Panc1 (cell line): Measurements from ENCODE around the gene AHDC1. TPM values are rescaled to one million over a fixed set of nuclear protein-coding genes. Genes with fewer than 3 reads are reported as not detected.

Source experiments
- ATAC-seq: fragments of 200-7000 bp; cut with Tn5 transposase; 2 replicates; pipeline ENCODE4 v1.9.1; 2020; ENCODE audit warnings: mild to moderate bottlenecking, moderate library complexity
- BruUV-seq: library from RNA; stranded (reverse); fragments of 400-500 nt; replicated peaks from 2 replicates; lab custom pipeline; 2021; lab: Mats Ljungman, UMichigan
- CTCF ChIA-PET: fragments of 300-600 bp; sonication (Branson Sonifier 250); formaldehyde crosslinking; loops from one replicate; lab custom pipeline; 2022; ENCODE audit warnings: antibody characterized with exemption; lab: Charles Lee
- POLR2A ChIA-PET: fragments of 300-600 bp; sonication (Branson Sonifier 250); formaldehyde crosslinking; loops from one replicate; lab custom pipeline; 2022; ENCODE audit warnings: antibody characterized with exemption; lab: Charles Lee
- DNase-seq: peaks from one replicate; pipeline ENCODE4 v3.0.0-alpha.2; 2010; ENCODE audit warnings: low read depth, low spot score
- H3K27ac ChIP-seq: 2 replicates; pipeline ENCODE4 v1.5.1; 2011; ENCODE audit warnings: mild to moderate bottlenecking, low read length, inconsistent platforms
- H3K27me3 ChIP-seq: fragments of 200-500 bp; sonication (Bioruptor generic); 2 replicates; pipeline ENCODE4 v1.6.0; 2014; ENCODE audit warnings: low read length, inconsistent platforms; ENCODE audit not compliant: control insufficient read depth, insufficient read depth
- H3K36me3 ChIP-seq: fragments of 200-500 bp; sonication (Bioruptor generic); 2 replicates; pipeline ENCODE4 v1.5.1; 2014; ENCODE audit warnings: inconsistent platforms, mild to moderate bottlenecking, low read length, moderate library complexity; ENCODE audit not compliant: control insufficient read depth, insufficient read depth
- H3K4me1 ChIP-seq: 2 replicates; pipeline ENCODE4 v1.5.1; 2011; ENCODE audit warnings: inconsistent platforms, mild to moderate bottlenecking, low read length, moderate library complexity; ENCODE audit not compliant: control insufficient read depth, insufficient read depth
- H3K4me3 ChIP-seq, 2 experiments: 2 replicates each; pipeline ENCODE4 v1.5.1; 2011 to 2012; ENCODE audit warnings: low read depth in 2 of 2, low read length in 2 of 2, mild to moderate bottlenecking in 2 of 2, inconsistent platforms in 1 of 2, moderate library complexity in 1 of 2
- H3K9me3 ChIP-seq: fragments of 200-500 bp; sonication (Bioruptor generic); 2 replicates; pipeline ENCODE4 v1.5.1; 2014; ENCODE audit warnings: low read depth, mild to moderate bottlenecking, inconsistent platforms, low read length, moderate library complexity; ENCODE audit not compliant: control insufficient read depth, insufficient read depth
- POLR2AphosphoS5 ChIP-seq: IDR thresholded peaks from 2 replicates; pipeline ENCODE4 v1.6.1; 2012; ENCODE audit warnings: mild to moderate bottlenecking, low read depth, low read length, moderate library complexity
- REST ChIP-seq, 2 experiments: IDR thresholded peaks; 2 replicates each; pipeline ENCODE4 v1.6.1; 2011 to 2012; ENCODE audit warnings: low read depth in 2 of 2, control low read depth in 1 of 2, low read length in 1 of 2, mild to moderate bottlenecking in 1 of 2, moderate library complexity in 1 of 2; ENCODE audit not compliant: insufficient read depth in 1 of 2
- SIN3A ChIP-seq: IDR thresholded peaks from 2 replicates; pipeline ENCODE4 v1.6.1; 2012; ENCODE audit warnings: low read depth, mild to moderate bottlenecking, low read length, moderate library complexity, borderline replicate concordance; ENCODE audit not compliant: insufficient read depth
- TCF7L2 ChIP-seq: IDR thresholded peaks from 2 replicates; pipeline ENCODE4 v1.6.1; 2011; ENCODE audit warnings: mild to moderate bottlenecking, low read depth, low read length, inconsistent platforms
- in situ Hi-C: cut with HindIII; loops from 2 replicates; pipeline ENCODE4 v1.10.0; 2016; ENCODE audit warnings: low sequenced_read_pairs, low pct_unique_long_range_greater_than_20kb
- intact Hi-C: fragments of 100-400 bp; cut with micrococcal nuclease; formaldehyde crosslinking; loops from one replicate; pipeline ENCODE4 v1.10.0; 2022; ENCODE audit not compliant: unreplicated experiment
- total RNA-seq: library from RNA; stranded (reverse); gene quantifications from one replicate; pipeline ENCODE4 v1.2.1, GENCODE V29; 2021; ENCODE audit not compliant: unreplicated experiment
- TF ChIP-seq, protein P1 (sequence below): fragments of 450-650 bp; IDR thresholded peaks from 2 replicates; pipeline ENCODE4 v1.5.1; 2017; ENCODE audit warnings: mild to moderate bottlenecking

The AHDC1 gene
- total RNA-seq, 1 experiment from 2014 or later, result 47.1 TPM

- no peaks in the 10 kb centered on the region for H3K9me3 ChIP-seq
- H3K4me1 ChIP-seq, result peaks cover 10% of the 10 kb centered on the region; the same call in 1 of the 2 replicates
- H3K27ac ChIP-seq, result no peak overlapping the region
- intact Hi-C loops, result no loop called here
- ChIA-PET POLR2A (interaction anchor here (0.6 kb wide), 1 partner anchor 299 kb away, joined by 3 read pairs; no protein-coding TSS in a partner anchor), CTCF (no interaction called here)
- DNase-seq, result no peak
- no peak overlapping the region for H3K4me3 ChIP-seq
- no peak for ATAC-seq
- H3K36me3 ChIP-seq, result no peaks in the 10 kb centered on the region
- BruUV-seq, result no TSS peak
- TF ChIP-seq REST (IDR thresholded peaks at IDR 0.05; ENCODE audit: insufficient read depth in 1 of 2, low read depth in 2 of 2, low read length in 1 of 2), result no peak
- TF ChIP-seq TCF7L2, result no peak
- no peak for TF ChIP-seq SIN3A
- TF ChIP-seq POLR2AphosphoS5, result no peak
- TF ChIP-seq, protein P1, sequence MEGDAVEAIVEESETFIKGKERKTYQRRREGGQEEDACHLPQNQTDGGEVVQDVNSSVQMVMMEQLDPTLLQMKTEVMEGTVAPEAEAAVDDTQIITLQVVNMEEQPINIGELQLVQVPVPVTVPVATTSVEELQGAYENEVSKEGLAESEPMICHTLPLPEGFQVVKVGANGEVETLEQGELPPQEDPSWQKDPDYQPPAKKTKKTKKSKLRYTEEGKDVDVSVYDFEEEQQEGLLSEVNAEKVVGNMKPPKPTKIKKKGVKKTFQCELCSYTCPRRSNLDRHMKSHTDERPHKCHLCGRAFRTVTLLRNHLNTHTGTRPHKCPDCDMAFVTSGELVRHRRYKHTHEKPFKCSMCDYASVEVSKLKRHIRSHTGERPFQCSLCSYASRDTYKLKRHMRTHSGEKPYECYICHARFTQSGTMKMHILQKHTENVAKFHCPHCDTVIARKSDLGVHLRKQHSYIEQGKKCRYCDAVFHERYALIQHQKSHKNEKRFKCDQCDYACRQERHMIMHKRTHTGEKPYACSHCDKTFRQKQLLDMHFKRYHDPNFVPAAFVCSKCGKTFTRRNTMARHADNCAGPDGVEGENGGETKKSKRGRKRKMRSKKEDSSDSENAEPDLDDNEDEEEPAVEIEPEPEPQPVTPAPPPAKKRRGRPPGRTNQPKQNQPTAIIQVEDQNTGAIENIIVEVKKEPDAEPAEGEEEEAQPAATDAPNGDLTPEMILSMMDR, result no peak
- in situ Hi-C loops, result no loop called here
- no peaks in the 10 kb centered on the region for H3K27me3 ChIP-seq
These were observed 85.8 kb downstream of the AHDC1 start for GRCh38 chr1:27517907-27518718.

GRCh38 chr1:27517301-27517700 lies 86.6 kb downstream of the AHDC1 start:
- in situ Hi-C loops (no loop called here), intact Hi-C loops (no loop called here)
- ChIA-PET POLR2A (no interaction called here), CTCF (no interaction called here)
- BruUV-seq, result no TSS peak
- no peaks in the 10 kb centered on the region for H3K9me3 ChIP-seq
- no peaks in the 10 kb centered on the region for H3K27me3 ChIP-seq
- peaks cover 8% of the 10 kb centered on the region; the same call in 1 of the 2 replicates for H3K4me1 ChIP-seq
- H3K4me3 ChIP-seq, result no peak overlapping the region
- TF ChIP-seq TCF7L2 (no peak), REST (IDR thresholded peaks at IDR 0.05; ENCODE audit: insufficient read depth in 1 of 2, low read depth in 2 of 2, low read length in 1 of 2) (no peak), POLR2AphosphoS5 (no peak), SIN3A (no peak)
- TF ChIP-seq, protein P1, result no peak
- ATAC-seq (no peak), DNase-seq (no peak)
- no peaks in the 10 kb centered on the region for H3K36me3 ChIP-seq
- H3K27ac ChIP-seq, result no peak overlapping the region
